ENCODE data around the gene NKAIN1. TPM values are rescaled to one million over a fixed set of nuclear protein-coding genes. Genes with fewer than 3 reads are reported as not detected.

The NKAIN1 gene
- total and polyA plus RNA-seq, 2 donors (not counting 1 experiment from before 2014, with no cell fraction given) = not detected

DNA sequence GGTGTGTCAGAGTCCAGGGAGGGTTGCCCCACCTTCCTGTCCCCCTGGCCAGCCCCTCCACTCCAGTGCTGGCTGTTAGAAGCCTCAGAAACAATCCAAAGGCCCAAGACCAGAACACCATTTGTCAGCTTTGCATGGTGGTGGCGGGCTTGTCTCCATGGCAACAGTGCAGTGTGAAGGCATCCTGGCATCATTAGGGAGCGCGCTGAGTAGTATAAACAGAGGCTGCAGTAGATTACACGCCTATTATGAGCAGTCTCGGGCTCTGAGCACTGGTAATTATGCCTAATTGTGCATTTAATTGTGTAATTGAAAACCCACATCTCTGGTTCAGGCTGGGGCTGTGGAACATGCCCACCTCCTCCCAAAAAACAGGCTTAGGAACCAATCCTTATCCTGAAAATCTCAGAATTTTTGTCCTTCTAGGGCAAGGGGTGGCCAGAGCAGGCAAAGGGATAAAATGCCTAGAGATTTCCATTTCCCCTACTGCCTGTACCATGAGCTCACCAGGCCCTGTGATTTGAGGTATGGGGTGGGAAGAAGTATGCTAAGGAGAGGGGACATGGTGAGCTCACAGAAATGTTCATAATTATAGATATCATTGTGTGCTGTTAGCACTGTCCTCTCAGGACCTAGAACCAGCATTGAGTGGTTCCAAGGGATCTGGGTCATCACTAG, 11.7 kb downstream of the NKAIN1 start:
- Histone ChIP-seq H3K4me2 (replicated peaks; ENCODE audit: low read depth, low read length, poor library complexity, severe bottlenecking) (no peak overlapping the region), H3K27ac (ENCODE audit: low read length in 2 of 2) (no peak overlapping the region), H3K79me2 (ENCODE audit: control insufficient read depth, insufficient read depth, low read length) (no peaks in the 10 kb centered on the region), H3K4me3 (ENCODE audit: control extremely low read depth in 1 of 5, extremely low read depth in 1 of 5, insufficient read depth in 1 of 5, low read depth in 2 of 5, low read length in 4 of 5) (no peak overlapping the region), H3K9me3 (ENCODE audit: control extremely low read depth in 1 of 3, control insufficient read depth in 2 of 3, insufficient read depth in 1 of 3, low read length in 2 of 3) (no peaks in the 10 kb centered on the region), H3K4me1 (ENCODE audit: control insufficient read depth in 2 of 2, insufficient read depth in 2 of 2, low read length in 2 of 2) (no peaks in the 10 kb centered on the region), H2AFZ (ENCODE audit: insufficient read depth, low read depth, low read length, poor library complexity, severe bottlenecking) (no peak overlapping the region), H4K20me1 (ENCODE audit: control insufficient read depth, insufficient read depth, low read length, poor library complexity, severe bottlenecking) (no peaks in the 10 kb centered on the region), H3K36me3 (replicated peaks in 1 of 2; ENCODE audit: control extremely low read depth in 1 of 2, control insufficient read depth in 1 of 2, extremely low read depth in 1 of 2, insufficient read depth in 2 of 2, low read length in 1 of 2) (no peaks in the 10 kb centered on the region), H3K9ac (ENCODE audit: low read length) (no peak overlapping the region), H3K27me3 (replicated peaks in 1 of 4; ENCODE audit: control extremely low read depth in 1 of 4, control insufficient read depth in 3 of 4, insufficient read depth in 4 of 4, low read length in 3 of 4) (no peaks in the 10 kb centered on the region)
- TF ChIP-seq, protein P1, sequence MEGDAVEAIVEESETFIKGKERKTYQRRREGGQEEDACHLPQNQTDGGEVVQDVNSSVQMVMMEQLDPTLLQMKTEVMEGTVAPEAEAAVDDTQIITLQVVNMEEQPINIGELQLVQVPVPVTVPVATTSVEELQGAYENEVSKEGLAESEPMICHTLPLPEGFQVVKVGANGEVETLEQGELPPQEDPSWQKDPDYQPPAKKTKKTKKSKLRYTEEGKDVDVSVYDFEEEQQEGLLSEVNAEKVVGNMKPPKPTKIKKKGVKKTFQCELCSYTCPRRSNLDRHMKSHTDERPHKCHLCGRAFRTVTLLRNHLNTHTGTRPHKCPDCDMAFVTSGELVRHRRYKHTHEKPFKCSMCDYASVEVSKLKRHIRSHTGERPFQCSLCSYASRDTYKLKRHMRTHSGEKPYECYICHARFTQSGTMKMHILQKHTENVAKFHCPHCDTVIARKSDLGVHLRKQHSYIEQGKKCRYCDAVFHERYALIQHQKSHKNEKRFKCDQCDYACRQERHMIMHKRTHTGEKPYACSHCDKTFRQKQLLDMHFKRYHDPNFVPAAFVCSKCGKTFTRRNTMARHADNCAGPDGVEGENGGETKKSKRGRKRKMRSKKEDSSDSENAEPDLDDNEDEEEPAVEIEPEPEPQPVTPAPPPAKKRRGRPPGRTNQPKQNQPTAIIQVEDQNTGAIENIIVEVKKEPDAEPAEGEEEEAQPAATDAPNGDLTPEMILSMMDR (IDR thresholded peaks at IDR 0.05) = no peak
- TF ChIP-seq EZH2 (IDR thresholded peaks at IDR 0.05; ENCODE audit: borderline replicate concordance, insufficient read depth, low read depth, low read length, poor library complexity, severe bottlenecking) = no peak
- intact Hi-C loops (cut with micrococcal nuclease) = no loop called here
- no peaks in the 10 kb centered on the region for H3K9me3 Mint-ChIP-seq (ENCODE audit: insufficient read depth)
- POLR2A ChIA-PET = no interaction called here
- WGBS (ENCODE audit: insufficient coverage) = 100% methylated on average over 3 of the region's 5 CpGs
- DNase-seq (no peak), ATAC-seq (ENCODE audit: low read depth) (no peak)
- H3K4me3 Mint-ChIP-seq = no peak overlapping the region
- CTCF ChIA-PET = no interaction called here
- H3K4me1 Mint-ChIP-seq = no peaks in the 10 kb centered on the region
- no peak overlapping the region for H3K27ac Mint-ChIP-seq
- H3K27me3 Mint-ChIP-seq = peaks cover 2% of the 10 kb centered on the region

GRCh38 chr1:31224068-31224467, 15.6 kb downstream of the NKAIN1 start:
- H2AFZ ChIP-seq (ENCODE audit: insufficient read depth, low read depth, low read length, poor library complexity, severe bottlenecking) = no peak overlapping the region
- DNase-seq (no peak), ATAC-seq (ENCODE audit: low read depth) (no peak)
- H3K36me3 ChIP-seq (replicated peaks in 1 of 2; ENCODE audit: control extremely low read depth in 1 of 2, control insufficient read depth in 1 of 2, extremely low read depth in 1 of 2, insufficient read depth in 2 of 2, low read length in 1 of 2) = no peaks in the 10 kb centered on the region
- TF ChIP-seq, protein P1 (IDR thresholded peaks at IDR 0.05) = no peak
- no peak for TF ChIP-seq EZH2 (IDR thresholded peaks at IDR 0.05; ENCODE audit: borderline replicate concordance, insufficient read depth, low read depth, low read length, poor library complexity, severe bottlenecking)
- POLR2A ChIA-PET = no interaction called here
- Mint-ChIP-seq H3K27ac (no peak overlapping the region), H3K9me3 (ENCODE audit: insufficient read depth) (no peaks in the 10 kb centered on the region), H3K4me1 (no peaks in the 10 kb centered on the region), H3K27me3 (peaks cover 5% of the 10 kb centered on the region), H3K4me3 (no peak overlapping the region)
- H4K20me1 ChIP-seq (ENCODE audit: control insufficient read depth, insufficient read depth, low read length, poor library complexity, severe bottlenecking) = no peaks in the 10 kb centered on the region
- no peaks in the 10 kb centered on the region for H3K79me2 ChIP-seq (ENCODE audit: control insufficient read depth, insufficient read depth, low read length)
- no peak overlapping the region for H3K4me2 ChIP-seq (replicated peaks; ENCODE audit: low read depth, low read length, poor library complexity, severe bottlenecking)
- intact Hi-C loops (cut with micrococcal nuclease) = no loop called here
- peaks cover 0 to 3% (median 0%) of the 10 kb centered on the region in 4 experiments for H3K27me3 ChIP-seq (replicated peaks in 1 of 4; ENCODE audit: control extremely low read depth in 1 of 4, control insufficient read depth in 3 of 4, insufficient read depth in 4 of 4, low read length in 3 of 4)
- H3K4me1 ChIP-seq (ENCODE audit: control insufficient read depth in 2 of 2, insufficient read depth in 2 of 2, low read length in 2 of 2) = no peaks in the 10 kb centered on the region
- H3K9ac ChIP-seq (ENCODE audit: low read length) = no peak overlapping the region
- H3K9me3 ChIP-seq (ENCODE audit: control extremely low read depth in 1 of 3, control insufficient read depth in 2 of 3, insufficient read depth in 1 of 3, low read length in 2 of 3) = no peaks in the 10 kb centered on the region
- CTCF ChIA-PET = no interaction called here
- H3K27ac ChIP-seq (ENCODE audit: low read length in 2 of 2) = no peak overlapping the region
- H3K4me3 ChIP-seq (ENCODE audit: control extremely low read depth in 1 of 5, extremely low read depth in 1 of 5, insufficient read depth in 1 of 5, low read depth in 2 of 5, low read length in 4 of 5) = no peak overlapping the region
- WGBS (ENCODE audit: insufficient coverage) = 81% methylated on average over 7 of the region's 9 CpGs
